Lower lobe of right lung (tissue), 2 donors: Measurements from ENCODE around the gene NHS. TPM values are rescaled to one million over a fixed set of nuclear protein-coding genes. Genes with fewer than 3 reads are reported as not detected.

ENCODE experiments used
- ATAC-seq, 2 donors: fragments of 200-7000 bp; cut with Tn5 transposase; one replicate each; pipeline ENCODE4 v1.9.1; 2020 to 2022; ENCODE audit warnings: mild to moderate bottlenecking in 2 of 2, moderate library complexity in 2 of 2
- DNase-seq: peaks from one replicate; pipeline ENCODE4 v3.0.0-alpha.2; 2020
- H3K27ac ChIP-seq: fragments of 200-600 bp; one replicate; pipeline ENCODE4 v1.8.0; 2022
- H3K27me3 ChIP-seq: fragments of 200-600 bp; one replicate; pipeline ENCODE4 v1.8.0; 2022; ENCODE audit warnings: low read depth
- H3K36me3 ChIP-seq: fragments of 200-600 bp; one replicate; pipeline ENCODE4 v1.8.0; 2022; ENCODE audit warnings: mild to moderate bottlenecking
- H3K4me1 ChIP-seq: fragments of 200-600 bp; one replicate; pipeline ENCODE4 v1.8.0; 2022
- H3K4me3 ChIP-seq: fragments of 200-600 bp; one replicate; pipeline ENCODE4 v1.8.0; 2022; ENCODE audit warnings: mild to moderate bottlenecking
- H3K9me3 ChIP-seq: fragments of 200-600 bp; one replicate; pipeline ENCODE4 v1.8.0; 2022
- intact Hi-C: fragments of 100-400 bp; cut with DNase I; formaldehyde crosslinking; loops from one replicate; pipeline ENCODE4 v1.11.0; 2022
- total RNA-seq: library from RNA; stranded (reverse); fragmentation: NEBNext Ultra II Directional; extraction: Animal tissue kit (Norgen Biotek cat#: 25700); gene quantifications from one replicate; pipeline ENCODE4 v1.2.1, GENCODE V29; 2021
- TF ChIP-seq, protein P1 (sequence below): fragments of 200-600 bp; IDR thresholded peaks from one replicate; pipeline ENCODE4 v1.8.0; 2022; ENCODE audit warnings: antibody characterized with exemption, mild to moderate bottlenecking
- donor health status: DM: no; HTN: yes; CAD: no; lungs with severe emphysema.

Gene NHS
- total RNA-seq, 1 donor from 2014 or later = 2.7 TPM

DNA sequence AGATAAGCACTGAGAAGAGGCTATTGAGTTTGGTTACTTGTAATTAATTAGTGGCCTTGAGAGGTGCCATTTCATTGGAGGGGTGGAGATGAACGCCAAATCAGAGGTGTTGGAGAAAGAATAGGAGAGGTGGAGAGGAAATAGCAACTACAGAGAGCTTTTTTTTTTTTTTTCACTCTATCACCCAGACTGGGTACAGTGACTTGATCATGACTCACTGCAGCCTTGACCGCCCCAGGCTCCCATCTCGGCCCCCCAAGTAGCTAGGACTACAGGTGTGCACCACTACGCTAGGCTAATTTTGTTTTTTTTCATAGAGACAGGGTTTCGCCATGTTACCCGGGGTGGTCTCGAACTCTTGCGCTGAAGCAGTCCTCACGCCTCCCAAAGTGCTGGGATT, 5.2 kb downstream of the NHS start:
- no peaks in the 10 kb centered on the region for H3K9me3 ChIP-seq
- DNase-seq (no peak), ATAC-seq (no peak)
- H3K4me1 ChIP-seq = no peaks in the 10 kb centered on the region
- H3K27ac ChIP-seq = no peak overlapping the region
- H3K36me3 ChIP-seq = no peaks in the 10 kb centered on the region
- H3K4me3 ChIP-seq = no peak overlapping the region
- no peaks in the 10 kb centered on the region for H3K27me3 ChIP-seq
- intact Hi-C loops = no loop called here
- TF ChIP-seq, protein P1, sequence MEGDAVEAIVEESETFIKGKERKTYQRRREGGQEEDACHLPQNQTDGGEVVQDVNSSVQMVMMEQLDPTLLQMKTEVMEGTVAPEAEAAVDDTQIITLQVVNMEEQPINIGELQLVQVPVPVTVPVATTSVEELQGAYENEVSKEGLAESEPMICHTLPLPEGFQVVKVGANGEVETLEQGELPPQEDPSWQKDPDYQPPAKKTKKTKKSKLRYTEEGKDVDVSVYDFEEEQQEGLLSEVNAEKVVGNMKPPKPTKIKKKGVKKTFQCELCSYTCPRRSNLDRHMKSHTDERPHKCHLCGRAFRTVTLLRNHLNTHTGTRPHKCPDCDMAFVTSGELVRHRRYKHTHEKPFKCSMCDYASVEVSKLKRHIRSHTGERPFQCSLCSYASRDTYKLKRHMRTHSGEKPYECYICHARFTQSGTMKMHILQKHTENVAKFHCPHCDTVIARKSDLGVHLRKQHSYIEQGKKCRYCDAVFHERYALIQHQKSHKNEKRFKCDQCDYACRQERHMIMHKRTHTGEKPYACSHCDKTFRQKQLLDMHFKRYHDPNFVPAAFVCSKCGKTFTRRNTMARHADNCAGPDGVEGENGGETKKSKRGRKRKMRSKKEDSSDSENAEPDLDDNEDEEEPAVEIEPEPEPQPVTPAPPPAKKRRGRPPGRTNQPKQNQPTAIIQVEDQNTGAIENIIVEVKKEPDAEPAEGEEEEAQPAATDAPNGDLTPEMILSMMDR = no peak

- Histone ChIP-seq H3K27ac (no peak overlapping the region), H3K4me3 (no peak overlapping the region), H3K9me3 (no peaks in the 10 kb centered on the region), H3K4me1 (no peaks in the 10 kb centered on the region), H3K36me3 (no peaks in the 10 kb centered on the region), H3K27me3 (no peaks in the 10 kb centered on the region)
- intact Hi-C loops = no loop called here
- ATAC-seq (no peak), DNase-seq (no peak)
- TF ChIP-seq, protein P1 = no peak
Measured at GRCh38 chrX:17390419-17390850, 15.4 kb downstream of the NHS start.

- ATAC-seq (no peak), DNase-seq (no peak)
- Histone ChIP-seq H3K36me3 (no peaks in the 10 kb centered on the region), H3K27ac (no peak overlapping the region), H3K9me3 (no peaks in the 10 kb centered on the region), H3K27me3 (no peaks in the 10 kb centered on the region), H3K4me3 (no peak overlapping the region), H3K4me1 (no peaks in the 10 kb centered on the region)
- intact Hi-C loops = no loop called here
- TF ChIP-seq, protein P1 = no peak
Measured at GRCh38 chrX:17395154-17395553, 20.2 kb downstream of the NHS start.

GRCh38 chrX:17397074-17397473, 22.1 kb downstream of the NHS start:
- intact Hi-C loops = no loop called here
- no peak overlapping the region for H3K27ac ChIP-seq
- no peaks in the 10 kb centered on the region for H3K27me3 ChIP-seq
- no peaks in the 10 kb centered on the region for H3K36me3 ChIP-seq
- H3K4me3 ChIP-seq = no peak overlapping the region
- no peaks in the 10 kb centered on the region for H3K9me3 ChIP-seq
- H3K4me1 ChIP-seq = no peaks in the 10 kb centered on the region
- TF ChIP-seq, protein P1 = no peak
- no peak for ATAC-seq
- no peak for DNase-seq

DNA sequence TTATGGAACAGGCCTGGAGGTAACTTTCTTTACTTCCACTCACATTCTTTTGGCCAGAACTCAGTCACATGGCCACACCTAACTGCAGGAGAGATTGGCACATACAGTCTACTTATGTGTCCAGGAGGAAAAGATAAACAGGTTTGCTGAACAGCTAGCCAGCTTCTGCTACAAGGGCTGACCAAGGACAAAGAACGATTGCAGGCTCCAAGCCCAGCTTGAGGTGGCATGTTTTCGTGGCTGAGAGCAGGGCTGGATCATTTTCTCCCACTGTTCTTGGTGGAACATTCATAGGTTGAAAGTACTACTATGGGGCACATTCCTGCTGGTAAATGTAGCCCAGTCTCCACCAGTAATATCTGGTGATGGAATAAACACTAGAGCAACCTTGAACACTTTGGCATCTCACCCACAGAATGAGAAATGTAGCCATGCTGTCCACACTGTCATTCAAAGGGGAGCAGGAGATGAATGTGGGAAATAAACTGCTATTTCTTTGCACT, 28.2 kb downstream of the NHS start:
- no peak for ATAC-seq

More for the DNA sequence above, 28.2 kb downstream of the NHS start:
- TF ChIP-seq, protein P1 = no peak
- no peak for DNase-seq
- no peaks in the 10 kb centered on the region for H3K4me1 ChIP-seq
- no peak overlapping the region for H3K27ac ChIP-seq
- H3K36me3 ChIP-seq = no peaks in the 10 kb centered on the region
- no peak overlapping the region for H3K4me3 ChIP-seq
- no peaks in the 10 kb centered on the region for H3K27me3 ChIP-seq
- H3K9me3 ChIP-seq = no peaks in the 10 kb centered on the region
- intact Hi-C loops = no loop called here
